ENCODE results near the gene TMEM183A. TPM values are rescaled to one million over a fixed set of nuclear protein-coding genes. Genes with fewer than 3 reads are reported as not detected.

TMEM183A gene
- total and polyA plus RNA-seq, 10 of the 15 experiments (the other 5 are each of a cell fraction or from before 2014, with no cell fraction given), result 12.3 to 103 (median 66.3) TPM

DNA sequence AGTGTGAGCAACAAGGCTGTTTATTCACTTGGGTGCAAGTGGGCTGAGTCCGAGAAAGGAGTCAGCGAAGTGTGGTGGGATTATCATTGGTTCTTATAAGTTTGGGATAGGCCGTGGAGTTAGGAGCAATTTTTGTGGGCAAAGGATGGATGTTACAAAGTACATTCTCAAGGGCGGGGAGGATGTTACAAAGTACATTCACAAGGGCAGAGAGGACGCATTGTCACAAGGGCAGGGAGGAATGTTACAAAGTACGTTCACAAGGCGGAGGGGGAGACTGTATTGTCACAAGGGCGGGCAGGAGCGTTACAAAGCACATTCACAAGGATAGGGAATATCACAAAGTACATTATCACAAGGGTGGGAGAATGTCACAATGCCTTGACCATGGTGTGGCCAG, 5.2 kb upstream of the TMEM183A start:
- intact Hi-C loops (cut with micrococcal nuclease; ENCODE audit: unreplicated experiment), result loop anchor here (10.0 kb wide), 1 partner anchor 197 kb away; the partner anchor contains the start of gene KDM5B
- no peaks in the 10 kb centered on the region for H4K20me1 ChIP-seq (ENCODE audit: control insufficient read depth, insufficient read depth)
- H3K4me1 ChIP-seq (ENCODE audit: control insufficient read depth, insufficient read depth, low read length), result peaks cover 11% of the 10 kb centered on the region
- H3K4me3 ChIP-seq, result no peak overlapping the region
- CTCF ChIA-PET, result no interaction called here
- H2AFZ ChIP-seq (ENCODE audit: control insufficient read depth, low read depth, low read length), result peak overlapping the region; percentile 19; the same call in 1 of the 2 replicates
- FAIRE-seq (no peak), ATAC-seq (no peak), DNase-seq (ENCODE audit: low read depth, low spot score) (no peak)
- RAD21 ChIA-PET (ENCODE audit: unreplicated experiment), result no interaction called here
- no TSS peak for BruUV-seq (replicated peaks)
- SMC1A ChIA-PET (ENCODE audit: uncharacterized antibody, unreplicated experiment), result no interaction called here
- H3K9me3 ChIP-seq (replicated peaks; ENCODE audit: control insufficient read depth, insufficient read depth, low read length), result no peaks in the 10 kb centered on the region
- in situ Hi-C loops (cut with MboI), result no loop called here
- no peaks in the 10 kb centered on the region for H3K27me3 ChIP-seq (replicated peaks in 1 of 2; ENCODE audit: control insufficient read depth in 2 of 2, insufficient read depth in 2 of 2, low read length in 1 of 2)
- H3K4me2 ChIP-seq (ENCODE audit: control insufficient read depth, insufficient read depth), result no peak overlapping the region
- TF ChIP-seq SUZ12 (IDR thresholded peaks at IDR 0.05; ENCODE audit: unreplicated experiment), result no peak
- TF ChIP-seq ZNF24 (IDR thresholded peaks at IDR 0.05), result no peak
- no peak for TF ChIP-seq FOS (IDR thresholded peaks at IDR 0.05; ENCODE audit: borderline replicate concordance, extremely low read depth, insufficient read length)
- no peak for TF ChIP-seq BRCA1 (IDR thresholded peaks at IDR 0.05; ENCODE audit: low read depth, low read length)
- no peak for TF ChIP-seq POLR2AphosphoS5 (IDR thresholded peaks at IDR 0.05; ENCODE audit: low read length)
- TF ChIP-seq, protein P1, sequence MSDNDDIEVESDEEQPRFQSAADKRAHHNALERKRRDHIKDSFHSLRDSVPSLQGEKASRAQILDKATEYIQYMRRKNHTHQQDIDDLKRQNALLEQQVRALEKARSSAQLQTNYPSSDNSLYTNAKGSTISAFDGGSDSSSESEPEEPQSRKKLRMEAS (IDR thresholded peaks at IDR 0.05; ENCODE audit: low read depth, low read length), result no peak
- no peak for TF ChIP-seq HDAC6 (IDR thresholded peaks at IDR 0.05; ENCODE audit: unreplicated experiment)
- no peak for TF ChIP-seq HDGF (IDR thresholded peaks at IDR 0.05)
- no peak for TF ChIP-seq ETV6 (conservative IDR thresholded peaks at IDR 0.05 in 1 of 2, IDR thresholded peaks at IDR 0.05 in 1 of 2; ENCODE audit: borderline replicate concordance in 1 of 2, low read depth in 1 of 2)
- TF ChIP-seq JUNB (IDR thresholded peaks at IDR 0.05), result no peak
- TF ChIP-seq ZBED1 (IDR thresholded peaks at IDR 0.05; ENCODE audit: borderline replicate concordance), result no peak
- TF ChIP-seq SIN3A (IDR thresholded peaks at IDR 0.05; ENCODE audit: low read depth, low read length), result no peak
- WGBS (ENCODE audit: insufficient coverage, insufficient replicate concordance, low lambda C conversion rate, missing lambda C conversion rate), result 83% methylated on average over 9 of the region's 9 CpGs
- no peak overlapping the region for H3K27ac ChIP-seq (ENCODE audit: control insufficient read depth, insufficient read depth)
- POLR2A ChIA-PET, result no interaction called here
- H3K79me2 ChIP-seq (ENCODE audit: control insufficient read depth, insufficient read depth, low read length), result no peaks in the 10 kb centered on the region
- no peaks in the 10 kb centered on the region for H3K36me3 ChIP-seq (ENCODE audit: control insufficient read depth in 2 of 2, insufficient read depth in 2 of 2, low read length in 1 of 2)
- H3K9ac ChIP-seq (ENCODE audit: control insufficient read depth, insufficient read depth, low read length), result no peak overlapping the region

All from GM12878 (cell line).